HepG2 (cell line): ENCODE results near the gene POLR1G. TPM values are rescaled to one million over a fixed set of nuclear protein-coding genes. Genes with fewer than 3 reads are reported as not detected.
A peak's percentile ranks its signal among the peaks of the same experiment; 100 is the strongest.

Experiments
- BORCS8-MEF2B ChIP-seq: sonication (generic); formaldehyde crosslinking; IDR thresholded peaks from 2 replicates; pipeline ENCODE4 v1.8.0; 2022; ENCODE audit warnings: mild to moderate bottlenecking, missing genetic modification reagents
- DMAP1 ChIP-seq: IDR thresholded peaks from 2 replicates; pipeline ENCODE4 v1.6.1; 2016
- EP300 ChIP-seq, 3 experiments: sonication (generic) in 1 of 3; formaldehyde crosslinking in 1 of 3; IDR thresholded peaks; 2 replicates each; pipeline versions ENCODE4 v1.5.1 to v1.6.1; 2011 to 2020; ENCODE audit warnings: low read depth in 2 of 3, low read length in 2 of 3, borderline replicate concordance in 1 of 3, improper control_type of control experiment in 1 of 3, mild to moderate bottlenecking in 1 of 3, missing genetic modification reagents in 1 of 3, moderate library complexity in 1 of 3
- GABPA ChIP-seq, 2 experiments: IDR thresholded peaks; 2 replicates each; pipeline ENCODE4 v1.6.1; 2011 to 2016; ENCODE audit warnings: low read depth in 2 of 2, low read length in 1 of 2, missing biosample characterization in 1 of 2, missing genetic modification characterization in 1 of 2
- GATAD2A ChIP-seq: IDR thresholded peaks from 2 replicates; pipeline ENCODE4 v1.6.1; 2016
- GFI1 ChIP-seq: sonication (generic); formaldehyde crosslinking; IDR thresholded peaks from 2 replicates; pipeline ENCODE4 v1.5.0; 2020; ENCODE audit warnings: missing genetic modification reagents, mild to moderate bottlenecking, borderline replicate concordance
- NCOR1 ChIP-seq: fragments of 200-600 bp; sonication (generic); IDR thresholded peaks from 2 replicates; pipeline ENCODE4 v1.7.0; 2017; ENCODE audit warnings: antibody characterized with exemption, low read length, borderline replicate concordance
- NR2F1 ChIP-seq, 2 experiments: fragments of 450-650 bp in 1 of 2; formaldehyde crosslinking in 1 of 2; IDR thresholded peaks; 2 replicates each; pipeline versions ENCODE4 v1.5.0 to v1.6.1; 2016 to 2020; ENCODE audit warnings: mild to moderate bottlenecking in 1 of 2, missing compliant biosample characterization in 1 of 2, missing genetic modification reagents in 1 of 2, moderate library complexity in 1 of 2
- RFXANK ChIP-seq: IDR thresholded peaks from 2 replicates; pipeline ENCODE4 v1.6.1; 2016
- TBL1XR1 ChIP-seq: fragments of 150-350 bp; IDR thresholded peaks from 2 replicates; pipeline ENCODE4 v1.6.1; 2014; ENCODE audit warnings: borderline replicate concordance, low read length; ENCODE audit not compliant: partially characterized antibody
- THAP11 ChIP-seq: IDR thresholded peaks from 2 replicates; pipeline ENCODE4 v1.6.1; 2016; ENCODE audit warnings: missing biosample characterization, missing genetic modification reagents
- ZKSCAN8 ChIP-seq: IDR thresholded peaks from 2 replicates; pipeline ENCODE4 v1.6.1; 2016; ENCODE audit warnings: borderline replicate concordance, missing genetic modification reagents, missing compliant biosample characterization
- ZNF224 ChIP-seq: sonication (generic); formaldehyde crosslinking; IDR thresholded peaks from 2 replicates; pipeline ENCODE4 v1.5.0; 2020; ENCODE audit warnings: mild to moderate bottlenecking, missing genetic modification reagents
- ZNF34 ChIP-seq: sonication (generic); formaldehyde crosslinking; IDR thresholded peaks from 2 replicates; pipeline ENCODE4 v1.4.0; 2020; ENCODE audit warnings: mild to moderate bottlenecking, missing genetic modification reagents, borderline replicate concordance
- ZNF670 ChIP-seq: sonication (generic); formaldehyde crosslinking; IDR thresholded peaks from 2 replicates; pipeline ENCODE4 v1.8.0; 2022; ENCODE audit warnings: mild to moderate bottlenecking, missing genetic modification reagents, borderline replicate concordance
- ZNF776 ChIP-seq: sonication (generic); formaldehyde crosslinking; IDR thresholded peaks from 2 replicates; pipeline ENCODE4 v1.4.0; 2020; ENCODE audit warnings: mild to moderate bottlenecking, missing genetic modification reagents
- ZNF83 ChIP-seq: sonication (generic); formaldehyde crosslinking; IDR thresholded peaks from 2 replicates; pipeline ENCODE4 v1.4.0; 2020; ENCODE audit warnings: missing genetic modification reagents, mild to moderate bottlenecking, borderline replicate concordance
- polyA plus RNA-seq, 8 experiments: library from polyadenylated mRNA; depleted of rRNA in 3 of 8; stranded (reverse) in 7 of 8; unstranded in 1 of 8; fragments of >200 nt; fragmentation: Illumina TruSeq in 4 of 8; extraction: Trizol in 4 of 8; gene quantifications; 2 replicates each; pipeline versions ENCODE4 v1.2.1 to v1.2.3, GENCODE V29; 2011 to 2016; ENCODE audit warnings: low read depth in 4 of 8, missing spikeins in 1 of 8, mixed read lengths in 1 of 8; ENCODE audit not compliant: insufficient read depth in 1 of 8
- total RNA-seq, 5 experiments: library from RNA; depleted of rRNA; stranded (reverse); fragments of >200 nt; fragmentation: Illumina TruSeq; extraction: Trizol; gene quantifications; 2 replicates each; pipeline ENCODE4 v1.2.3, GENCODE V29; 2016; ENCODE audit warnings: low read depth in 1 of 5
- TF ChIP-seq, protein P1 (sequence below), 2 experiments: sonication (generic) in 1 of 2; formaldehyde crosslinking in 1 of 2; IDR thresholded peaks; 2 replicates each; pipeline versions ENCODE4 v1.5.1 to v1.6.1; 2011 to 2020; ENCODE audit warnings: borderline replicate concordance in 1 of 2, low read depth in 1 of 2, low read length in 1 of 2, mild to moderate bottlenecking in 1 of 2, missing genetic modification reagents in 1 of 2, moderate library complexity in 1 of 2
- TF ChIP-seq, protein P2 (sequence below): sonication (generic); formaldehyde crosslinking; IDR thresholded peaks from 2 replicates; pipeline ENCODE4 v1.8.0; 2022; ENCODE audit warnings: missing genetic modification reagents, mild to moderate bottlenecking, inconsistent platforms, borderline replicate concordance
- TF ChIP-seq, protein P3 (sequence below): sonication (generic); formaldehyde crosslinking; IDR thresholded peaks from 2 replicates; pipeline ENCODE4 v1.4.0; 2020; ENCODE audit warnings: missing genetic modification reagents

Gene POLR1G
- total and polyA plus RNA-seq, 2 of the 13 experiments (the other 11 are each of a cell fraction or from before 2014, with no cell fraction given): 3.5 to 20.8 TPM

DNA sequence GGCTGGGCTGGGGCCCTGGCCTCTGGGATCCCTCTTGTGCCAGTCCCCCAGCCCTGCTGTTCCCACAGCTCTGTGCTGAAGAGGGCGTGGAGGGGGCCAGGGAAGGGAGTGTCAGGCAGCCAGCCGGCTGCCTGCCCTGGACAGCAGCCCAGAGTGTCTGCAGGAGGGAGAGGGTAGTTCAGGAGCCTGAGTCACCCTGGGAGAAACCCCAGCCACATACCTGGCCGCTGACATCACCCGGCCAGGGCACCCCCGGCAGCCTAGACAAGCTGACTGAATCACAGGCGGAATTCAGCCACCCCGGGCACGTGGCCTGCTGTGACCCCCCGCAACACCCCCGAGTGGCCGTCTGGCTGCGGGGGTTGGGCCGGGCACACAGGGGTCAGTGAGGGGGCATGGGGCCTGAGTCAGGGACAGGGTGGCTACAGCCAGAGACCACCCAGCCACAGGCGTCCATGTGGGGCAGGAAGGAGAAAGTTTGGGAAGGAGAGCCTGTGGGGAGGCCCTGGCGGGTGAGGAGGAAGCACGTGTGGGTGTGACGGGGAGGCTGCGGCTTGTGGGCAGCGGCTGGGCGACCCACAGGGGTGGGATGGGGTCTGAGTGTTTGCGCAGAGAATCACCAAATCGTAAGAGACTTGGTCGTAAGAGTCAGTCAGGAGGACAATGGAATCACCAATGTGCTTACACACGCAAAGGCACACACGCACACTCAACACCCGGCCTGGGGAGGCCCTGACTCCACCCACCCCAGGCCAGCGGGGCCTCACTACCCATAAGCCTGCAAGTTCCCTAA is 49.5 kb downstream of the POLR1G start (continued):
- TF ChIP-seq, protein P1, sequence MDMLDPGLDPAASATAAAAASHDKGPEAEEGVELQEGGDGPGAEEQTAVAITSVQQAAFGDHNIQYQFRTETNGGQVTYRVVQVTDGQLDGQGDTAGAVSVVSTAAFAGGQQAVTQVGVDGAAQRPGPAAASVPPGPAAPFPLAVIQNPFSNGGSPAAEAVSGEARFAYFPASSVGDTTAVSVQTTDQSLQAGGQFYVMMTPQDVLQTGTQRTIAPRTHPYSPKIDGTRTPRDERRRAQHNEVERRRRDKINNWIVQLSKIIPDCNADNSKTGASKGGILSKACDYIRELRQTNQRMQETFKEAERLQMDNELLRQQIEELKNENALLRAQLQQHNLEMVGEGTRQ (IDR thresholded peaks at IDR 0.05; ENCODE audit: low read depth, low read length): no peak; the same call in 1 of the 2 replicates
- TF ChIP-seq, protein P1 (CRISPR knock-in tag; IDR thresholded peaks at IDR 0.05; ENCODE audit: borderline replicate concordance): peak; percentile 84
- TF ChIP-seq ZNF34 (no peak), NCOR1 (0 out of 2 replicates have a peak, but pooled peaks have one; percentile 26), RFXANK (no peak), DMAP1 (CRISPR knock-in tag) (peak; percentile 66; the same call in 1 of the 2 replicates), BORCS8-MEF2B (CRISPR knock-in tag) (peak; percentile 36; the same call in 1 of the 2 replicates), ZNF83 (CRISPR knock-in tag) (0 out of 2 replicates have a peak, but pooled peaks have one; percentile 62), NR2F1 (CRISPR knock-in tag; IDR thresholded peaks at IDR 0.05) (peak; percentile 53 to 56; a peak in 2 of 4 replicates), GATAD2A (peak; percentile 84), TBL1XR1 (peak; percentile 57), ZKSCAN8 (CRISPR knock-in tag) (peak; percentile 56; the same call in 1 of the 2 replicates), GFI1 (CRISPR knock-in tag) (peak; percentile 51; the same call in 1 of the 2 replicates), EP300 (IDR thresholded peaks at IDR 0.05; ENCODE audit: low read depth in 2 of 2, low read length in 2 of 2) (peak; percentile 39 to 47; a peak in 1 of 4 replicates), EP300 (CRISPR knock-in tag; IDR thresholded peaks at IDR 0.05; ENCODE audit: borderline replicate concordance) (no peak), ZNF670 (CRISPR knock-in tag) (peak; percentile 39; the same call in 1 of the 2 replicates), ZNF224 (CRISPR knock-in tag) (no peak), GABPA (IDR thresholded peaks at IDR 0.05; ENCODE audit: low read depth, low read length) (no peak), GABPA (CRISPR knock-in tag; IDR thresholded peaks at IDR 0.05; ENCODE audit: low read depth) (0 out of 2 replicates have a peak, but pooled peaks have one; percentile 8), THAP11 (CRISPR knock-in tag) (peak; percentile 61), ZNF776 (CRISPR knock-in tag) (peak; percentile 49; the same call in 1 of the 2 replicates)
- TF ChIP-seq, protein P2, sequence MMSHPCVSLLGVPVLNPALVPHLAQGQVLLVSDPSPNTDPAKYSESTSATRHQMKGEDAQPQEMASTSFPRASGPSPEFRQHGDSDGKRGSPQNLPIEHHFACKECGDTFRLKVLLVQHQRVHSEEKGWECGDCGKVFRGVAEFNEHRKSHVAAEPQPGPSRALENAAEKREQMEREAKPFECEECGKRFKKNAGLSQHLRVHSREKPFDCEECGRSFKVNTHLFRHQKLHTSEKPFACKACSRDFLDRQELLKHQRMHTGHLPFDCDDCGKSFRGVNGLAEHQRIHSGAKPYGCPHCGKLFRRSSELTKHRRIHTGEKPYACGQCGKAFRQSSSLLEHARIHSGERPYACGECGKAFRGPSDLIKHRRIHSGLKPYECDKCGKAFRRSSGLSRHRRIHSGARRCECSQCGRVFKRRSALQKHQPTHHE: 0 out of 2 replicates have a peak, but pooled peaks have one; percentile 51
- TF ChIP-seq, protein P3, sequence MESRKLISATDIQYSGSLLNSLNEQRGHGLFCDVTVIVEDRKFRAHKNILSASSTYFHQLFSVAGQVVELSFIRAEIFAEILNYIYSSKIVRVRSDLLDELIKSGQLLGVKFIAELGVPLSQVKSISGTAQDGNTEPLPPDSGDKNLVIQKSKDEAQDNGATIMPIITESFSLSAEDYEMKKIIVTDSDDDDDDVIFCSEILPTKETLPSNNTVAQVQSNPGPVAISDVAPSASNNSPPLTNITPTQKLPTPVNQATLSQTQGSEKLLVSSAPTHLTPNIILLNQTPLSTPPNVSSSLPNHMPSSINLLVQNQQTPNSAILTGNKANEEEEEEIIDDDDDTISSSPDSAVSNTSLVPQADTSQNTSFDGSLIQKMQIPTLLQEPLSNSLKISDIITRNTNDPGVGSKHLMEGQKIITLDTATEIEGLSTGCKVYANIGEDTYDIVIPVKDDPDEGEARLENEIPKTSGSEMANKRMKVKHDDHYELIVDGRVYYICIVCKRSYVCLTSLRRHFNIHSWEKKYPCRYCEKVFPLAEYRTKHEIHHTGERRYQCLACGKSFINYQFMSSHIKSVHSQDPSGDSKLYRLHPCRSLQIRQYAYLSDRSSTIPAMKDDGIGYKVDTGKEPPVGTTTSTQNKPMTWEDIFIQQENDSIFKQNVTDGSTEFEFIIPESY: no peak
